HG03196 (cell line): ENCODE results near the gene CAB39.
"Not testable (repeated sequence)": the region's sequence is repeated elsewhere in the genome, so short reads cannot be mapped to it uniquely, and the experiment has no call there.

ENCODE experiments used
- ATAC-seq: cut with Tn5 transposase; IDR thresholded peaks from one replicate; pipeline ENCODE4 v1.9.1; 2021; ENCODE audit not compliant: unreplicated experiment

Gene CAB39

GRCh38 chr2:230682546-230682945 lies 30.1 kb upstream of the CAB39 start:
- no peak for ATAC-seq

GRCh38 chr2:230684270-230685168 lies 28.1 kb upstream of the CAB39 start:
- no peak for ATAC-seq

DNA sequence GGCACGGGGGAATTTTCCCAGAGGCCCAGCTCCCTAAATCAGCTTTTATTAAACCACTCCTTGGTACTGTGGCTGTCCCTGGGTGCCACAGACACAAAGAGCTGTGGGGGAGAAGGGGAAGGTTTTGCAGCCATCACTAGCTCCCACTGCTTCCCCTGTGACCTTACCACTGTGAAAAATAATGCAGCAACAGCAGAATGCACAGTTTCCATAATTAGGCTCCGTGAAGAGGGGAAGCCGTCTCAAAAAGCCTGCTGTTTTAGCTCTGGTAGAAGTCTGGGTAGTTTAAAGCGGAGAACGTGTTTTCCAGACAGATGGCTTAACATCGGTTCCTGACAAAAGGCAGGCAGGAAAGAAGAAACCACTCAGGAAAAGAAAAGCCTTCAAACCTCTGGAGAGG lies 27.5 kb upstream of the CAB39 start:
- no peak for ATAC-seq

DNA sequence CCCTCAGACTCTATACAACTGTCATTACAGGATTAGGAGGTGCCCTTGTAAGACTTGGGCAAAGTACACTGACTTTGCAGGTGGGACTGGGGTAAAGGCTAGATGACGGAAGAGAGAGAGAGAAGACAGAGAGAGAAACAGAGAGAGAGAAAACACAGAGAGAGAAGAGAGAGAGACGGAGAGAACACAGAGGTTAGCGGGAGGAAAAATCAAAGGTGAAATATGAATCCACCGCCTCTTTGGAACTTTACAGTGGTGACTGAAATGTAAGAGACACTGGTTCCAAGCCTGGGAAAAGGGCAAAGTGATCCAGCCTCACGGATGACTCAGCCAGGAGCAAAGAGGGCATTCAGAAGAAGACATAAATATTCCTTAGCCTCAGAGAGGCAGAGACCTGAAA lies 25.1 kb upstream of the CAB39 start:
- no peak for ATAC-seq

DNA sequence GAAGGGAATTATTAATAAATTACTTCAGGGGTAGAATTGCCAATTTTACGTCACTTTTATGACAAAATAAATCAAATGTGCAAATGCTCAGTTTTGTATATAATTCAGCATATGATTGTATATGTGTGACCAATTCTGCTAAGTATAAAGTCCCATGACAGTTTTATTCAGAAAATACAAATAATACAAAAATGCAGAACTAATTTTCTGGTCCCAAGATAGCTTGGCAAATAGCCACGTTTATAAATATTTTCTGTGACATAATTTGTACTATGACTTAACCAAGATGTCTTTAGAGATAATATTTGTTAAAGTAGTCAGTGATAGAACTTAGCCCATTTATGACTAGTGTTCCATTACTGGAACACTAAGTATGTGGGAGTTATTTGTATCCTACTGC lies 24.2 kb upstream of the CAB39 start:
- ATAC-seq: no peak

GRCh38 chr2:230690439-230690838 lies 22.2 kb upstream of the CAB39 start:
- ATAC-seq: no peak

- ATAC-seq: no peak
Measured at GRCh38 chr2:230691005-230691647, 21.5 kb upstream of the CAB39 start.

- no peak for ATAC-seq
Measured at GRCh38 chr2:230692760-230693159, 19.9 kb upstream of the CAB39 start.

- ATAC-seq: no peak
Measured at GRCh38 chr2:230693411-230693810, 19.2 kb upstream of the CAB39 start.

- no peak for ATAC-seq
Measured at GRCh38 chr2:230694241-230694640, 18.4 kb upstream of the CAB39 start.

- no peak for ATAC-seq
Measured at GRCh38 chr2:230695551-230695950, 17.1 kb upstream of the CAB39 start.

DNA sequence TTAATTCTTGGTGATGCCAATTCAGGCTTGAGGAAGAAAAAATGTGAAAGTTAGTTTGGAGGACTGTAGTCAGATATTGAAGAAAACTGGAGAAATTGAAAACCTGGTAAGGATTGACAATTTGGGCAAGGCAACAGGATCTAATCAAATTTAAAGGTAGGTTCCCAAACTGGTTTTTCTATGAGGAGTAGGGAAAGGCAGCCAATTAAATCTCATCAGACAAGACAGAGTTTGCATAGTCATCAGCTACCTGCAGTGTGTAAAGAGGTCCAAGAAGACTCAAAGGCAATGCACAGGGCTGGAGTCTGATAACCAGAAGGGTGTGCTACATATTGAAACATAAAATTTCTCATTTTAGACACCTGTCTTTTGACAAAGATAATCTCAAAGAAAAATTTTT lies 16.0 kb upstream of the CAB39 start:
- no peak for ATAC-seq

DNA sequence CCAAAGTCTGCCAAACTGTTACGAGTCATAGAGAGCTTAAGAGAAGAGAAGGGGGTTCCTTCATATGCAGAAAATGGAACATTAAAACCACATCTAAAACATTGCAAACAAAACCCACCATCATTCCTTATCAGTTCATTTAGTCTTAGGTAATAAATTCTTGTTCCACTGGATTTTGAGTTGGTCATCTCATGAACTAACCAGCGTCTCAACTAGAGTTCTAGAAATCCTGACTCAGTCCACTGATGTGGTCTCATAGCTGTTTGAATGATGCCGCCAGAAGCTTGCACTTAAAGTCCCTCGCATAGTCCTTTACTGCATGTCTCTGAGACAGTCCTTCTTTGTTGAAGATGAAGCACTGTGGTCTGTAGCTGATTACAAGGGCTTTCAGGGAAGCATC lies 15.0 kb upstream of the CAB39 start:
- ATAC-seq: no peak

DNA sequence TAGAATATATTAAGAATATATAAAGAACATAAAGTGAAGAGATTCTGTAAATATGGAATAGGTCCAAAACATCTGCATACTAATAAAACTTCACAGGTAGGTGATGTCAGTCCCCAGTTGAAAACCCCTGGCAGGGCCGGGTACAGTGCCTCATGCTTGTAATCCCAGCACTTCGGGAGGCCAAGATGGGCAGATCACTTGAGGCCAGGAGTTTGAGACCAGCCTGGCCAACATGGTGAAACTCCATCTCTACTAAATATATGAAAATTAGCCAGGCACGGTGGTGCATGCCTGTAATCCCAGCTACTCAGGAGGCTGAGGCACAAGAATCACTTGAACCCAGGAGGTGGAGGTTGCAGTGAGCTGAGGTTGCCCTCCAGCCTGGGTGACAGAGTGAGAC lies 13.9 kb upstream of the CAB39 start:
- ATAC-seq: not testable (repeated sequence)

- no peak for ATAC-seq
Measured at GRCh38 chr2:230700447-230700846, 12.2 kb upstream of the CAB39 start.

- no peak for ATAC-seq
Measured at GRCh38 chr2:230701308-230701707, 11.3 kb upstream of the CAB39 start.

DNA sequence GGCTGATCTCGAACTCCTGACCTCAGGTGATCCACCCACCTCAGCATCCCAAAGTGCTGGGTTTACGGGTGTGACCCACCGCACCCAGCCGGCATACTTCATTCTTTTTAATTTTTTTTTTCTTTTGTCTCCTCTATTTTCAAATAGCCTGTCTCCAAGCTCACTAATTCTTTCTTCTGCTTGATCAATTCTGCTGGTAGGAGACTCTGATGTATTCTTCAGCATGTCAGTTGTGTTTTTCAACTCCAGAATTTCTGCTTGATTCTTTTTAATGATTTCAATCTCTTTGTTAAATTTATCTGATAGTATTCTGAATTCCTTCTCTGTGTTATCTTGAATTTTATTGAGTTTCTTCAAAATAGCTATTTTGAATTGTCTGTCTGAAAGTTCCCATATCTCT lies 10.2 kb upstream of the CAB39 start:
- not testable (repeated sequence) for ATAC-seq

DNA sequence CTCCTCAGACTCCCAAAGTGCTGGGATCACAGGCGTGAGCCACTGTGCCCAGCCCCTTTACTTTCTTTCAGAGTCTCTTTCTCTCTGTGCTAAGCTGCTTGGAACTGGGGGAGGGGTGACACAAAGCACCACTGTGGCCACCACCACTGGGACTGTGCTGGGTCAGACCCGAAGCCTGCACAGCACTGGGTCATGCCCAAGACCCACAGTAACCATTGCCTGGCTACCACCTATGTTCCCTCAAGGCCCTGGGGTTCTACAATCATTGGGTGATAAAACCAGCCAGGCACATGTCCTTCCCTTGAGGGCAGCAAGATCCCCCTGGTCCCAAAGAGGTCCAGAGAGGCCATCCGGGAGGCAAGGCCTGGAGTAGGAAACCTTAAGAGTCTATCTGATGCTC lies 9.1 kb upstream of the CAB39 start:
- no peak for ATAC-seq

DNA sequence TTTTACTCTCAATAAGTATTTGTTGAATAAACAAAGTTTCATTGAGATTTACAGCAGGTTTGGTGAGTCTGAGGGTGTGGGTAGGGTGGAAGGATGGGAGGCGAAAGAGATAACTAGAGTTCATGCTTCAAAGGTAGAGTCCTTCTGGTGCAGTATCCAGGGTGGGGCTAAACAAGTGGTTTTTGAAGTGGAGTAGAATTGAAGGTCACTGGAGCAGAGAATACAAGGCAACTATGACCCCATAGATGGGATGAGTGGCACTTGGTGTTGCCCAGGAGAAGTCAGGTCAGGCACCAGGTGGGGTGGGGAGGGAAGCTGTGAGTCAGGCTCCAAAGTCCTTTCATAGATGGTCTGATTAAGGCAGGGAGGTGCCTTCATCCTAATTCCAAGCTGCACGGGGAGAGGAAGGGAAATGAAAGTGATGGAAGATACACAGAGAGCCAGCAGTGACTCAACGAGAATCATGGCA lies 6.6 kb upstream of the CAB39 start:
- no peak for ATAC-seq

GRCh38 chr2:230706966-230707365 lies 5.7 kb upstream of the CAB39 start:
- ATAC-seq: no peak

- ATAC-seq: no peak
Measured at GRCh38 chr2:230708204-230708603, 4.4 kb upstream of the CAB39 start.

DNA sequence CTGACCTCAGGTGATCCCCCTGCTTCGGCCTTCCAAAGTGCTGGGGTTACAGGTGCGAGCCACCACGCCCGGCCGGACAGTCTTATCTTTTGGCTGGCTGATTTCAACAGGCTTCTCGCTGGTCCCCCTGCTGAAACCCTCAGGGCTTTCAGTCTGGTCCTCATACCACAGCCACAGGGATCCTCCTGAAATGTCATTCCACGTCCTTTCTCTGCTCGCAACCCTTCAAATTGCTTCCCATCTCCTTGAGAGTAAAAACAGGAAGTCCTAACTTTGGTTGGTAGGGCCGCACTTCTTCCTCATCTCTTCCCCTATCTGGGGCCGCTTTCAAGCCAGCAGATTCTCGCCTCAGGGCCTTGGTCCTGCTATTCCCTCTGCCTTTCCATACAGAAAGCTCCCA lies 1.4 kb upstream of the CAB39 start:
- no peak for ATAC-seq
